Muscle layer of duodenum (tissue), 2 donors: Measurements from ENCODE around the gene TMEM271.

ENCODE experiments used
- H3K27ac ChIP-seq: one replicate; pipeline ENCODE4 v1.7.0; 2013; ENCODE audit warnings: mild to moderate bottlenecking, low read length
- H3K27me3 ChIP-seq: one replicate; pipeline ENCODE4 v1.7.0; 2013; ENCODE audit warnings: low read depth, mild to moderate bottlenecking, control low read depth, low read length
- H3K36me3 ChIP-seq, 2 donors: one replicate each; pipeline ENCODE4 v1.7.0; 2013; ENCODE audit warnings: low read length in 2 of 2, control low read depth in 1 of 2, mild to moderate bottlenecking in 1 of 2; ENCODE audit not compliant: insufficient read depth in 2 of 2, control insufficient read depth in 1 of 2
- H3K4me1 ChIP-seq, 2 donors: one replicate each; pipeline ENCODE4 v1.7.0; 2013; ENCODE audit warnings: low read length in 2 of 2, mild to moderate bottlenecking in 2 of 2, control low read depth in 1 of 2, moderate library complexity in 1 of 2; ENCODE audit not compliant: insufficient read depth in 2 of 2, control insufficient read depth in 1 of 2
- H3K4me3 ChIP-seq, 2 donors: one replicate each; pipeline ENCODE4 v1.7.0; 2013; ENCODE audit warnings: low read length in 2 of 2, low read depth in 1 of 2, mild to moderate bottlenecking in 1 of 2
- H3K9me3 ChIP-seq, 2 donors: one replicate each; pipeline ENCODE4 v1.7.0; 2013; ENCODE audit warnings: low read length in 2 of 2, control low read depth in 1 of 2, mild to moderate bottlenecking in 1 of 2; ENCODE audit not compliant: control insufficient read depth in 1 of 2
- donor health status: healthy.

Gene TMEM271

DNA sequence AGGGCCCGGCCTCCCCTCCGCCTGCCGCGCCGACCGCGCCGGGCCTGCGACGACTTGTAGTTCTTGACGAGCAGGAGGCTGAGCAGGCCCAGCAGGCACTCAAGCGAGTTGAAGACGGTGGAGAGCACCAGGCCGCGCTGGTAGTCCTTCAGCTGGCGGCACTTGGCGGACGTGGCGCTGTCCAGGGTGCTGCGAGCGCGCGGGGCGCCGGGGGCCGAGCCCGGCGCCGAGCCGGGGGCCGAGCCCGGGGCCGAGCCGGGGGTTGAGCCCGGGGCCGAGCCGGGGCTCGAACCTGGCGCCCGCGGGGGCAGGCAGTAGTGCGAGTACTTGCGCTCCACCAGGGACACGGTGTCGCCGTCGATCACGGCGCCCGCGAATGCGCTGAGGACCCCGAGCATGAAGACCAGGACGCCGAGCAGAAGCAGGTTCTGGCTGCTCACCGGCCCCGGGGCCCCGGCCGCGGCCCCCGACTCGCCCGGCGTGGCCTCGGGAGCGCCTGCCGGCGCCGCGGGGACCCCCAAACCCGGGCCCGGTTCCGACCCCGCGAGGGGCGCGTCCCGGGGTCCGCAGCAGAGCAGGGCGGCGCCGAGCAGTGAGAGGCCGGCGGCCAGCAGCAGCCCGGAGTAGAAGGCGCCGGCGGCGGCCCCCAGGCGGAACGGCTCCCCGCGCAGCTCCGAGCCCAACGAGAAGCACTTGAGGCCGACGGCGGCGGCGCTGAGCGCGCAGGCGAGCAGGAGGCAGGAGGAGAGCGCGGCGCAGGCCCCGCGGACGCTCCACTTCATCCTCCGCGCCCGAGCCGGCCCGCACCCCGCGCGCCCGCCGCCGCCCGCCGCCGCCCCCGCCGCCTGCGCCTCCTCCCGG, 584 bp downstream of the TMEM271 start:
- Histone ChIP-seq H3K27ac (no peak overlapping the region), H3K4me1 (peaks cover 0 to 22% of the 10 kb centered on the region in 2 donors), H3K9me3 (no peaks in the 10 kb centered on the region), H3K36me3 (no peaks in the 10 kb centered on the region), H3K4me3 (no peak overlapping the region), H3K27me3 (peaks cover 49% of the 10 kb centered on the region)

DNA sequence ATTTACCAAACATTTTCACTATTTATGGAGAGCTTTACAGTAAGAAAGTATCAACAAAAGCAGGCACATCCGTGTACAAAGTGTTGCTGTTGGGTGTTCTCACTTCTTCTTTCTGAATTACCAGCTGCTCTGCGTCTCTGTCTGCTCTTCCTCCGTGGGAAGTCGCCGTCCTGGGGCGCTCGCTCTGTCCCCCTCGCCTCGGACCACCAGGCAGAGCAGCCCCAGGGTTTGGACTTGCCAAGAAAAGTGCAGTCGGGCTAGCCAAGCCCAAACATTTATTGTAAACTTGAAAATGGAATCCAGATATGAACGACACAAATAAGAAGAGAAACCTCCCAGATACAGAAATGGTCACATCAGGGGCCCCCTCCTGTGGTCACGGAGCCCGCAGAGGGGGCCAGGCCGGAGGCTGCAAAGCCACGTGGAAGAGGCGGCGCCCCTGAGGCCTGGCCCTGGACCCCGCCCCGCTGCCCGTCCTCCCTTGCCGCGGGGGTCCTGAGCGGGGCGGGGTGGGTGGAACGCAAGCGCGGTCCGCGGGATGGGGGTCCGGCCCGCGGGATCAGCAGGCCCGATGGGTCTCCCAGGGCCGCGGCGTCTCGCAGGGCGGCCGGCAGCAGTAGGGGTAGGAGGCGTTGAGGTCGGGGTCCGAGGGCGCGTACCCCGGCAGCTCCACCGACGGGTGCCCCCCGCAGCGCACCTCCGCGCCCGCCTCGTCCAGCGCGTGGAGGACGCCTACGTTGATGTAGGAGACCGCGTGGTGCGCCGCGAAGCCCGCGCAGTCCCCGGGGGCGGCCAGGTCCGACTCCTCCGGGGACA, 1.5 kb downstream of the TMEM271 start:
- Histone ChIP-seq H3K4me3 (peak overlapping the region in 1 of 2 donors; percentile 28), H3K27me3 (peaks cover 47% of the 10 kb centered on the region)

DNA sequence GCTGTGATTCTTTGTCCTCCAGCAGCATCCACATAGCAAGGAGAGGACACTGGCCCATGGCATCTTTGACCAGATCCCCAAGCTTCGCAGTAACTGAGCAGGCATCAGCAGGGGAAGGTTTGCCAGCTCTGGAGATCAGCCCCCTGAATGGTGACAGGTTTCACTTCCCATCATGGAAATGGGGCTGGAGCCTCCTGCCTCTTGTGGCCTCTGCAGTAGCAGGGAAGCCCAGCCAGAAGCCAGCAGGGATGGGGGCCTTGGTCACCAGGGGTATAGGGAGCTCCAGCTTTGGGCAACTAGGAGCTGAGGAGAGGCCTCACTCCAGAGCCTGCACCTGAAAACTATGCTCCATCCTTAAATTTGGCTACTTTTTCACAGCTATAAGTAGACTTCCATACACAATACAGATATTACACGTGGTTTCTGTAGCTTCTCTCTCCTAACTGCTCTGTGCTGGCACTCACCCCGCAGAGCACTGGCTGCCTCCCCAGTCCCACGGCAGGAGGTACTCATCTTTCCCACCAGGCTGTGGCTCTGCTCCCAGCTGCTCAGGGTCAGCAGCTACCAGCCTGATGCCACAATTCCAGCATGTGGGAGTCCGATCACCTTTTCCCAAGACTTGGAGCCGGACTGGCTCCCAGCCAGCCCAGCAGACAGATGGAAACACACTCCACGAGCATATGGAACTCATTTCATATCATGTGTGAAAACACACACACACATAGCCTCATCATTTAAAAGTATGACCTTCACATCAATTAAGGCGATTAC, 2.8 kb downstream of the TMEM271 start:
- Histone ChIP-seq H3K9me3 (no peaks in the 10 kb centered on the region), H3K36me3 (no peaks in the 10 kb centered on the region), H3K27ac (no peak overlapping the region), H3K4me1 (peaks cover 0 to 22% of the 10 kb centered on the region in 2 donors), H3K4me3 (no peak overlapping the region), H3K27me3 (peaks cover 35% of the 10 kb centered on the region)

More for the DNA sequence above, 1.5 kb downstream of the TMEM271 start:
- H3K9me3 ChIP-seq, result no peaks in the 10 kb centered on the region
- no peak overlapping the region for H3K27ac ChIP-seq
- peaks cover 0 to 22% of the 10 kb centered on the region in 2 donors for H3K4me1 ChIP-seq
- no peaks in the 10 kb centered on the region for H3K36me3 ChIP-seq

DNA sequence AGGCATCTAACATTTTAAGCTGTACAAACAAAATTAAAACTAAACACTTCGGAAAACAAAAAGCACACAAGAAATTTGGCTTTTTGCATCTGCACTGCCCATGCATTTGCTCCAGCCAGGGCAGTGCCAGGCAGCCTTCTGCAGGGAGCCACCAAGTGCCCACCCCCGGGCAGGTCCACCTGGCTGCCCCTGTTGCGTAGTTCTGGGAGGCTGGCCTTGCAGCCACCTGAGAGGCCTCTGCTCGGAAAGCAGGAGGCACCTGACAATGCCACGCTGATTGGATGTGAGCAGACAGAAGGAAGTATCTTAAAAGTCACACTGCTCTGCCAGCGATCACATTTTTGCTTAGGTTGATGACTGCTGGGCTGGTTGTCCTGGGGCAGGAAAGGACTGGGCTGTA, 3.5 kb downstream of the TMEM271 start:
- H3K9me3 ChIP-seq, result no peaks in the 10 kb centered on the region
- no peak overlapping the region for H3K27ac ChIP-seq
- H3K4me1 ChIP-seq, result peaks cover 0 to 19% of the 10 kb centered on the region in 2 donors
- peaks cover 28% of the 10 kb centered on the region for H3K27me3 ChIP-seq
- H3K36me3 ChIP-seq, result no peaks in the 10 kb centered on the region
- H3K4me3 ChIP-seq, result no peak overlapping the region

DNA sequence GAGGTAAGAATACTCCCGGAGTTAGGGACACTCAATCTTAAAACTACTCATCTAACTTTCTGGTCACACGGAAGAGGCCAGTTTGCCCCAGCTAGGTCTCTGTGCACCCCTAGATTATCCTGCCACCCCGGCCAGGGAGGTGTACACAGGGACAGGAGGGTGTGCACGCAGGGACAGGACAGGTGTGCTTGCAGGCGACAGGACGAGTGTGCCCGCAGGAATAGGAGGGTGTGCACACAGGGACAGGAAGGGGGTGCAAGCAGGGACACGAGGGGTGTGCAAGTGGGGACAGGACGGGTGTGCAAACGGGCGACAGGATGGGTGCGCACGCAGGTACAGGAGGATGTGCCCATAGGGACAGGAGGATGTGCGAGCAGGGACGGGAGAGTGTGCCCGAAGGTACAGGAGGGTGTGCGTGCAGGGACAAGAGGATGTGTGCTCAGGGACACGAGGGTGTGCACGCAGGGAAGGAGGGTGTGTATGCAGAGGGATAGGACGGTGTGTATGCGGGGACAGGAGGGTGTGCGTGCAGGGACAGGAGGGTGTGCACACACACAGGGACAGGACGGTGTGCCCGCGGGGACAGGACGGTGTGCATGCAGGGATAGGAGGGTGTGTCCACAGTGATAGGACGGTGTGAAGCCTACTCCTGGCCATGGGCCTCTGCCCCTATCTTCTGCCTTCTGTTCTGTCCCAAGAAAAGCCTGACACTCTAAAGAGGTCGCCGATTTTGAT, 4.1 kb downstream of the TMEM271 start:
- no peak overlapping the region for H3K27ac ChIP-seq
- H3K4me1 ChIP-seq, result peaks cover 0 to 13% of the 10 kb centered on the region in 2 donors
- H3K27me3 ChIP-seq, result peaks cover 26% of the 10 kb centered on the region
- no peaks in the 10 kb centered on the region for H3K36me3 ChIP-seq
- H3K9me3 ChIP-seq, result no peaks in the 10 kb centered on the region
- H3K4me3 ChIP-seq, result no peak overlapping the region

DNA sequence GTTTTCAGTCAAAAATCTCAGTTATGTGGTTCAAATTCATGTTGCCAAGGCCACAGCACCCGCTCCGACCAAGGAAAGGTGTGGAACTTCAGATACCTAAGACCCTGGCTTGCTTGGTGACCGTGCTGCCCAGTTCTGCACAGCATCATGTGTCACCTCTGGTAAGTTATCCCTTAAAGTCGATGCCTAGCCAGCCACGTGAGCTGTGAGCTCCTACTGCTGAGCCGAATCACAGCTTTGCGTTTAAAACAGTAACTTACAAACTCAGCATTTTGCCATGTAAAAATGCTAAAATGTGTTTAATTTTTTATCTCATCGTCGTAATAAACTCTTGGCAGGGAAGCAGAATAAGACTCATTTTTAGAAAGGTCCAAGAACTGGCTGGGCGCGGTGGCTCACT, 5.3 kb downstream of the TMEM271 start:
- Histone ChIP-seq H3K4me1 (peaks cover 0 to 8% of the 10 kb centered on the region in 2 donors), H3K9me3 (no peaks in the 10 kb centered on the region), H3K27me3 (peaks cover 26% of the 10 kb centered on the region), H3K4me3 (no peak overlapping the region), H3K36me3 (no peaks in the 10 kb centered on the region), H3K27ac (no peak overlapping the region)

DNA sequence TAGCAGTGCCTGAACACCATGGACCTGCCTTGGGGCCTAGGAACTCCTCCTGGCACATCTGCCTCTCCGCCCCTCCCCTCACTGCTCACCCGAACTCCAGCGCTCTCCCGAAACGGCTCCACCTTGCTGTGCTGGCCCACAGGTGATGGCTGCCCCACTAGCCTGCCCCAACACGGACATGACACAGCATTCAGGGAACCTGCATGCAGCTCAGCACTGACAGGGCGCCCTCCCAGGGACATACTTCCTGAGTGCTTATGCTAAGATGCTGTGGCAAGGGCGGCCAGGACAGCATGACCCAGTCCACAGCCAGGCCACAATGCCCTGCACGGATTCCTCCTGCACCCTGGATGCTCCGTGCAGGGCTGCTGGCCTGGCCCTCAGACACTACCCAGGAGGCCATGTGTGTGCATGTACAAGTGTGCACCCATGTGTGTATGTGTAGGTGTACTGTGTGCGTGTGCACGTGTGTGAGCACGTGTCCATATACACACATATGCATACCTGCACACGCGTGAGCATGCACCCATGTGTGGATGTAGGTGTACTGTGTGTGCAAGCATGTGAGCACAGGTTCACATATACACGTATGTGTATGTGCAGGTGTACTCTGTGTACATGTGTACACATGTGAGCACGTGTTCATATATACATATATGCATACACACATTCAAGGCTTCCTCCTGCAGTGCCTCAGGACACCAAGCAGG, 6.0 kb downstream of the TMEM271 start:
- Histone ChIP-seq H3K36me3 (no peaks in the 10 kb centered on the region), H3K4me3 (no peak overlapping the region), H3K9me3 (no peaks in the 10 kb centered on the region), H3K27ac (no peak overlapping the region), H3K27me3 (peaks cover 26% of the 10 kb centered on the region), H3K4me1 (peaks cover 0 to 8% of the 10 kb centered on the region in 2 donors)

DNA sequence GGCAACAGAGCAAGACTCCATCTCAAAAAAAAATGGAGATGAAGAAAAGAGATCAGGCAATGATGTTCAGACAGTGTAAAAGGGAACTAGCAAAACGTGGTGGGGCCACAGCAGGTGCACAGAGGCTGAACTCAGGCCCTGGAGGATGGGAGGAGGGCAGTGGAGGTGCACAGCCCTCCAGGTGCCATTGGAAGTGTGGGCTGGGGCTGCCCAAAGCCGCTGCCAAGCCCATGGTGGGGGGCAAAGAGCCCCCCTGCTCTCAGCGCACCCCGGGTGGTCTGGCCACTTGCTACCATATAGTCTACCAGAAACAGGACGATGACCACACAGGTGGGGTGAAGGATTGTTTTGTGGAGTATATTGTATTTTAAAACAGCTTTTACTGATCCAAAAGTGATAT, 7.1 kb downstream of the TMEM271 start:
- Histone ChIP-seq H3K36me3 (no peaks in the 10 kb centered on the region), H3K4me1 (no peaks in the 10 kb centered on the region), H3K9me3 (no peaks in the 10 kb centered on the region), H3K4me3 (no peak overlapping the region), H3K27me3 (peaks cover 19% of the 10 kb centered on the region), H3K27ac (no peak overlapping the region)

DNA sequence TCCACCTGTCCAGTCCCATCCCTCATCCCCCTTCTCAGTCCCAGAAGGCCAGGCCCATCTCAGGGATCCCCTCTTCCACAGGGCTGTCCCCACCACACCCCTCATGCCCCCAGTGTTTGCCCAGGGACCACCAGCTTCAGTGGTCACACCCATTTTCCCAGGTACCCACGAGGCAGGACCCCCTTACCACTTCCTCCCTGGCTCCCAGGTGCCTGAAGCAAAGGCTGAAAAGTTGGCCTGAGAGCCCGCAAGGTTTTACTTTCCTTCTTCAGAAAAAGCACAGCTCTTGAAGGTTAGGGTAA, 7.8 kb downstream of the TMEM271 start:
- Histone ChIP-seq H3K27ac (no peak overlapping the region), H3K4me3 (no peak overlapping the region), H3K4me1 (no peaks in the 10 kb centered on the region), H3K27me3 (peaks cover 14% of the 10 kb centered on the region), H3K9me3 (no peaks in the 10 kb centered on the region), H3K36me3 (no peaks in the 10 kb centered on the region)
